Epithelial cell of prostate (primary cell): ENCODE measurements around the gene ARSB.

Source experiments
- DNase-seq: peaks from one replicate; pipeline ENCODE4 v3.0.0-alpha.2; 2011; ENCODE audit warnings: low read depth, low spot score
- H3K27ac ChIP-seq: fragments of 450-650 bp; 2 replicates; pipeline ENCODE4 v1.5.1; 2017; ENCODE audit warnings: mild to moderate bottlenecking

The ARSB gene

DNA sequence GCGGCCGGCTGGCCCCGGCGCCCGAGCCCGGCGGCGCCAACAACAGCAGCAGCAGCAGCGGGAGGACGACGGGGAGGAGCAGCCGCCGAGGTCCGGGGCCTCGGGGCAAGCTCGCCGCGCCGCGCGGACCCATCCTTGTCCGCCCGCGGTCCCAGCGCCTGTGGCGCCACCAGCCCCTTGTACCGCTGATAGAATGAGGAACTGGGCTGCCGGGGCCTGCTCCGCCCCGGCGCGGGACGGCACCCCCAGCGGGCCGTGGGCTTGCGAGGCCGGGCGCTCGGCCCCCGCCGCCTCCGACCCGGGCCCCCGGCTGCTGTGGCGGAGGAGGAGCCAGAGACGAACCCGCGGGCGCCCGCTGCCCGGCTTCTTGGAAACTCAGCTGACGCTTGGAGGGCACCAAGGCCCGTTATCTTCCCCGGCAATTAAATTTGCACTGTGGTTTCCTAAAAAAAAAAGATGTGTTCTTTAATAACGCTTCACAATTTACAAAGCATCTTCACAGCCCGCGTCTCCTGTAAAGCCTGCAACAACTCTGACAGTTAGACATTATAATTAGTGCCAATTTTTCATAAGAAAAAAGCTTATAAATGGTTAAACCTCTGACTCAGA, at the start of gene ARSB:
ARSB (minus strand) TSS at position 195 of the 609 bp plus-strand sequence; CDS start at position 133, 62 bp downstream.
- H3K27ac ChIP-seq = peak within 1 kb of the TSS; percentile 76
- no peak for DNase-seq

DNA sequence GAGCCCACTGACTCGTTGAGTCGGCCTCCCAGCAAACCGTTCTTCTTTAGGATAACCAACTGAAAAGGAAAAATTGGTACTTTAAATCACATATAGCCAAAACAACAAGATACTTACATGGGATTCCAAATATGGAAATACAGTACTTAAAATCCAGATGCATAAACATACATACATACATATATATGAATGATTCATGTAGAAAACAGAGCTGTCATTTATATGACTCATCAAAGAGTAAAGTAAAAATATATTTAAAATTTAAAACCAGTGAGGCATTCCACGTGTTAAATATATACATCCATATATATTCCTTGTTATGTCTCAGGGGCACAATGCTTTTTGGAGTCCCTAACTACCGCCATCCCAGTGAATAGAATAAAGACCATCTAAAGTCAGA, 47.7 kb upstream of the ARSB start:
- DNase-seq = no peak
- no peak overlapping the region for H3K27ac ChIP-seq

DNA sequence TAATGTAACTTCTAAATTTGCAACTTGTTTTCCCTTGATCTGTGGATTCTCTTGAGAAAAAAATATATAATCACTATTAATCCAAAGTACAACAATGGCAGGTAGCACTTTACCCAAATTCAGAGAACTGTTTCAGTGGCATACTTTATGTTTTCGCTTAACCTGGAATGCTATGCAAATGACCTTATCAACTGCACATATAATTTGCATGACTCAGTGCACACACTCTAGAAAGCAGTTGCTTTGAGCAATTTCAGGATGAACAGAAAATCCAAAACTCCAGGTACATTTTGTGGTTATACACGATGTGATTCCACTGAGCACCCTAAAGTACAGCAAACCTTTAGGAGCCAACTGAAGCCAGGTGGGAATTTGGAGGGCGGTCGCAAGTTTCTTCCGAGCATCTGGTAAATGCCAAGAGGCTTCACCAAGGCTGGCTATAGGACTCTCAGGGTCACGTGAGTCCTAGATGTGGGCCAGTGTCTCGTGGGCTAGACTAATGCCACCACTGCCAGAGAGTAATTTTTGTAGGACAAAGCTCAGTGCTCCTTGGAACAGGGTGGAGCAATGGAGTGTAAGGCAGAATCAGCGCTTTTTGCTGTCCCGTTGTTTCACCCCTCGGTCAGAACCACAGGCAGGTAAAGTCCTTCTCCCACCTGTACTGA, 47.1 kb upstream of the ARSB start:
- no peak for DNase-seq
- no peak overlapping the region for H3K27ac ChIP-seq

GRCh38 chr5:79031485-79031867, 46.4 kb upstream of the ARSB start:
- no peak overlapping the region for H3K27ac ChIP-seq
- DNase-seq = no peak

- no peak for DNase-seq
- no peak overlapping the region for H3K27ac ChIP-seq
These were observed 45.8 kb upstream of the ARSB start for GRCh38 chr5:79030663-79031484.

DNA sequence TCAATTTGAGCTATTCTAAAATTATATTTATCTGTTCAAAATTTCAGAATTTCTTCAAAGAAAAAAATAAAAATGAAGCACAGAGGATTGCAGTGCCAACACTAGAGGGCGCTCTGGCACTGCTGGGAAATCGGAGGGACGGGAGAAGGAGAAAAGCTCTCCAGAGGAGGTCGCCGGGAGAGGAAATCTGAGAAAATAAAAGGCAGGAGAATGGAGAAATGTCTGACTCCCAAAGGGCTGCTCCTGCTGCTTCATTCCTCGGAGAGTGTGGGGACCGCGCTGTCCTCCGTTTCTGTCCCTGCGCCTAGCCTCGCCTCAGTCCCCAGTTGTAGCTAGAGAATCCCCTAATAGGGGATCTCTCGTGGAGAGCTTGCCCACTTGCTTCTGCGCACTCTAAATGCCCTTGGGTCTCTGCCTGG, 40.0 kb upstream of the ARSB start:
- H3K27ac ChIP-seq = no peak overlapping the region
- no peak for DNase-seq

DNA sequence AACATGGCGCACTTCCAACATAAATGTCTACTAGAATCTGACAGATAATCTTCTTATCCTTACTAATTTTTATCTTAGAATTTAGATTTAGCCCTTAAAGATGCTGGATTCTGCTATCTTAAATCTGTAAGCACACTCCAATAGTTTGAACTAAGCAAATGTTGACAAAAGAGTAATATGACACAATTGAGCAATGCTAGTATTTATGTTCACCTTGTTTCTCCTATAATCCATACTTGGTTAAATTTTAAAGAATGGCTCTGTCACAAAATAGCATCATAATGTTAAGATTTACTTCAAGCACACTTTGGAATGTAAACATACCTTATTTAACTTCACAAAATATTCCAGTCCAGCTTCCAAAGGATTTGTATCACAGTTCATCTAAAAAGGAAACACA, 38.8 kb upstream of the ARSB start:
- no peak for DNase-seq
- H3K27ac ChIP-seq = no peak overlapping the region

- H3K27ac ChIP-seq = no peak overlapping the region
- DNase-seq = no peak
These were observed 38.2 kb upstream of the ARSB start for GRCh38 chr5:79023348-79023747.

DNA sequence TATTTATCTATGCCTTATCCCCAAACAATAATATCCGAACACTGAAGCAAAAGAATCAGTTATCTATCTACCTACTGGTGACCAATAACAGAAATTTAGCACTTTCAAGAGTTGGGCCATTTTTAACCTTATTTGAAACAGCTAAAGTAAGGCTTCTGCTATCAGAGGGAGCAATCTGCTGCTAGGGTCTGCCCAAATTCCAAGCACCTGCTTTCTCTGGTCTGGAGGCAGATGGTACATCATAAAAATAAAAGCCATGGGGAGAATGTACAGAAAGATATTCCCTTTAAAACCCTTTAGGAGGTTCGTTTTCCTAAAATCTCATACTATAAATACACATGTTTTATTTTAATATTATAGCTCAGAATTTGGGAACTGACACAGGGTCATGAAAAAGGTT, 37.7 kb upstream of the ARSB start:
- no peak for DNase-seq
- no peak overlapping the region for H3K27ac ChIP-seq

GRCh38 chr5:79021753-79022152, 36.6 kb upstream of the ARSB start:
- DNase-seq = no peak
- no peak overlapping the region for H3K27ac ChIP-seq

- H3K27ac ChIP-seq = no peak overlapping the region
- DNase-seq = no peak
These were observed 35.9 kb upstream of the ARSB start for GRCh38 chr5:79020861-79021561.

DNA sequence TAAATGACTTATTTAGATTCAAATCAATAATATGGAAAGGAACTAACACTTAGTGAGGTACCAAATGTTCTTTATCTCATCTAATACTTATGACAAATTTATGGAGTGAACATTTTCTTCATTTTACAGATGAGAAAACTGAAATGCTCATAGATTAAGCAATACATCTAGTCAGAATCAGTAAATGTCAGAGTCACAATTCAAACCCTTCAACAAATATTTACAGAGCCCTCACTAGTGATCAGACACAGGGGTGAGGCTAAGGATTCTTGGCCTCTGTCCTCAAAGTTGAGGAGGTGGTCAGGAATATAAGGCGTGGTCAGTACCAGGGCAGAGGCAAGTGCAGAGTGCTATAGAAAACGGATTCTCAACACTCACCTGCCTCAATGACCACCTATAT, 29.5 kb upstream of the ARSB start:
- no peak overlapping the region for H3K27ac ChIP-seq
- no peak for DNase-seq

DNA sequence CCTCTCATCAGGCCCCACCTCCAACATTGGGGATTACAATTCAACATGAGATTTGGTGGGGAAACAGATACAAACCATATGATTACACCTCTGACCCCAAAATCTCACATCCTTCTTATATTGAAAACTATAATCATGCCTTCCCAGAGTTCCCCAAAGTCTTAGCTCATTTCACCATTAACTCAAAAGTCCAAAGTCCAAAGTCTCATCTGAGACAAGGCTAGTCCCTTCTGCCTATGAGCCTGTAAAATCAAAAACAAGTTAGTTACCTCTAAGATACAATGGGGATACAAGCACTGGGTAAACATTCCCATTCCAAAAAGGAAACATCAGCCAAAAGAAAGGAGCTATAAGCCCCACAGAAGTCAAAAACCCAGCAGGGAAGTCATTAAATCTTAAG, 26.8 kb upstream of the ARSB start:
- DNase-seq = no peak
- no peak overlapping the region for H3K27ac ChIP-seq

DNA sequence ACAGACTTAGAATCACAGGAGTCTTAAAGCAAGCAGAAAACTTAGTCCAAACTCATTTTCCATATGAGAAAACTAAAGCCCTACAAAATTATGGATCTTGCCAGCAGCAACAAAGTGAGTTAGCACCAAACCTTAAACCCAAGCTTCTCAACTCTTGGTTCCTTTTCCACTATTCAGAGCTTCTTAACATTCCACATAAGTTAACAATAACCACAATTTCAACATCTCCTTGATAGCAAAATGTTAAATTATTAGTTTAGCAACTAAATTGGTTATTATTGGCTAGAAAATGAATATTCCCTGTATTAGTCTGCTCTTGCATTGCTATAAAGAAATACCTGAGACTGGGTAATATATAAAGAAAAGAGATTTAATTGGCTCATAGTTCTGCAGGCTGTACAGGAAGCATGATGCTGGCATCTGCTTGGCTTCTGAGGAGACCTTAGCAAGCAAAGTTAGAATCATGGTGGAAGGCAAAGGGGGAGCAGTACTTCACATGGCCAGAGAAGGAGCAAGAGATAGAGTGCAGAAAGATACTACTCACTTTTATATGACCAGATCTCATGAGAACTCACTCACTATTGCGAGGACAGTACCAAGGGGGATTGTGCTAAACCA, 26.2 kb upstream of the ARSB start:
- no peak for DNase-seq
- H3K27ac ChIP-seq = no peak overlapping the region

GRCh38 chr5:79008362-79008761, 23.3 kb upstream of the ARSB start:
- no peak for DNase-seq
- no peak overlapping the region for H3K27ac ChIP-seq

DNA sequence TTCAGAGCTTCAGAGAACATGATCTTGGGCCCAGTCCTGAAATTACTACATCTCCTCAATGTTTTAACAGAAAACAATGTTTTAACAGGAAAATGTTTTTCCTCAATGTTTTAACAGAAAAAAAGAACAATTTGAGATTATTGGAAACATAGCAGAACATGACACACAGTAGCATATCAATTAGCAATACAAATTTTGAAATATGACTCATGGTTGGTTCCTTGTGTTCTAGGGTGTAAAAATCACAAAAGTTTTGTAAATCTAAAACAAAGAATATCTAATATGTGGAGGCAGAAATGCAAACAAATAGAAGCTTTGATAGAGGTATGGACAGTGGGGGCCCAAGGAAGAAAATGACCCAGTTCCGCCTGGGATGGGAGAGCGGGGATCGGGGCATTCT, 22.8 kb upstream of the ARSB start:
- no peak overlapping the region for H3K27ac ChIP-seq
- DNase-seq = no peak

GRCh38 chr5:79005936-79006631, 21.0 kb upstream of the ARSB start:
- H3K27ac ChIP-seq = no peak overlapping the region
- DNase-seq = no peak

- no peak overlapping the region for H3K27ac ChIP-seq
These were observed 20.0 kb upstream of the ARSB start for GRCh38 chr5:79005151-79005550.

GRCh38 chr5:79002374-79002773, 17.3 kb upstream of the ARSB start:
- no peak overlapping the region for H3K27ac ChIP-seq
- DNase-seq = no peak

More at GRCh38 chr5:79005151-79005550, 20.0 kb upstream of the ARSB start:
- DNase-seq = no peak

GRCh38 chr5:79001471-79001870, 16.4 kb upstream of the ARSB start:
- no peak for DNase-seq
- no peak overlapping the region for H3K27ac ChIP-seq
